ENCODE results near the gene CCDC157.

Gene CCDC157

DNA sequence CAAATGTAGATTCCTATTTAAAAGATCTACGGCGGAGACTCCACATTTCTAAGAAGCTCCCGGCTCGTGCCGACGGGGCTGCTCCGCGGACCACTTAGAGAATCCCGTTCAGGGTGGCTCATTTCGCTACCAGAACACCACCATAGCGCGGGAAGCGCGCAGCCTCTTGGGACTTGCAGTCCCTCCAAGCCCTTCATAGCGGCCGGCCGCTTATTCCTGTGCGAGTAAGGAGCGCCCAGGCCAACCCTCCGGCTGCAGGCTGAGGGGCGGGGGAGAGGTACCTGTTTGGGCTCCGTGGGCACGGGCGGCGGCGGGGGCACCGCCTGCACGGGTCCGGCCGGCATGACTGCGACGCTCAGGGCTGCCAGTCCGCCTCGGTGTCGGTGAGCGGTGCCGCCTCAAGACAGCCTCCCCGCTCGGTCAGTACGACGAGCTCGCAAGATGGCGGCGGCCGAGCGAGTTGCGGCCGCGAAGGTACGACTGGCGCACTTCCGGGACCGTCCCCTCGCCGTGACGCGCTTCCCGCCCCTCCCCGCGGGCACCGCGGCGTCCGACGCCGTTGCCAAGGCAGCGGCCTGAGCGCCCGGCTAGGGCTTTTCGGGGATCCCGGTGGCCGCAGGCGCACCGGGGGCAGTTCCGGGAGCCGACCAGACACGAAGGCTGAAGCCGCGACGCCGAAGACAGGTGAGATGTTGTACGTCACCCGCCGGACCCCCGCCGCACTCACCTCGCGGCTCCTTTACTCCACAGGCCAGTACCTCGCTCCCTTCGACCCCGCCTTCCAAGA lies at the start of gene CCDC157, which contains the start of gene SF3A1:
CCDC157 (plus strand) TSS at position 559 of the 787 bp plus-strand sequence. CDS start 8,994 bp downstream, outside the sequence.
SF3A1 (minus strand) TSS at position 446 of the 787 bp plus-strand sequence; CDS start at position 344, 102 bp downstream.
- peak; percentile 97 for DNase-seq (ENCODE audit: low spot score)

DNA sequence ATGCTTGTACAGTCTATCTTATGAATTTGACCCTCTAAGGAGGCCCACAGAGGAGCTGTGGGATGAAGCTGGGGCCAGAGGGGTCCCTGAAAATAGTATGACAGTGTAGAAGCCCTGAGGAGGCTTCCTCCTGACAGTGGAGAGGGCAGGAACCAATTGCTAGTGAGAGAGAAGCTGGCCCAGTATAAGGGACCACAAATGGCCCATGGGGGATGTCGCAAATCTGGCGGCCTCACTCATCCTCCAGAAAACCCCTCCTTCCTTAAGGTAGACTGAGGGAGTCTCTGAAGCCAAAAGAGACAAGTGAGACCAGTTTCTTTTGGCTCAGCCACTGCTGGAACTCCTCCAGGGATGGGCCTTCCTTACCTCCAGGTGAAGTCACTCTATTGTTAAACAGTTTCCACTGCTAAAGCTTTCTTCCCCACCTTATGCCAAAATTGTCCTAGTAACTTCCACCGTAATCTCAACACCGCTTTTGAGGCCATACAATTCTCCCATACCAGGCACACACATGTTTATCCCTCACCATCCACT lies 49.7 kb upstream of the CCDC157 start:
- no peak for DNase-seq (ENCODE audit: low spot score)

DNA sequence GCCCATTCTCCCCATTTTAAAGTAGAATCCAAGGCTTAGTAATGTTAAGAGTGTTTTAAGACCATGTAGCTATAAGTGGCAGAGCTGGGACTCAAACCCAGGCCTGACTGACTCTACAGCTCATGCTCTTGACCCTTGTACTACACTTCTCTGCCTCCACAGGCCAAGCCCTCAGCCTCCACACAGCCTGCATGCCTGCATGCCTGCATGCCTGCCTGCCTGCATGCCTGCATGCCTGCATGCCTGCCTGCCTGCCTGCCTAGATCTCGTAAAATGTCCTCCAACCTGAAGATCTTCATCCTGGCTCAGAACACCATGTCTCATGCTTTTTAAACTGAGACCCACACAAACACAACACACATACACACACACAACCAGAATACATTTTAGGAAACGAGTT lies 48.7 kb upstream of the CCDC157 start:
- DNase-seq (ENCODE audit: low spot score) = no peak

DNA sequence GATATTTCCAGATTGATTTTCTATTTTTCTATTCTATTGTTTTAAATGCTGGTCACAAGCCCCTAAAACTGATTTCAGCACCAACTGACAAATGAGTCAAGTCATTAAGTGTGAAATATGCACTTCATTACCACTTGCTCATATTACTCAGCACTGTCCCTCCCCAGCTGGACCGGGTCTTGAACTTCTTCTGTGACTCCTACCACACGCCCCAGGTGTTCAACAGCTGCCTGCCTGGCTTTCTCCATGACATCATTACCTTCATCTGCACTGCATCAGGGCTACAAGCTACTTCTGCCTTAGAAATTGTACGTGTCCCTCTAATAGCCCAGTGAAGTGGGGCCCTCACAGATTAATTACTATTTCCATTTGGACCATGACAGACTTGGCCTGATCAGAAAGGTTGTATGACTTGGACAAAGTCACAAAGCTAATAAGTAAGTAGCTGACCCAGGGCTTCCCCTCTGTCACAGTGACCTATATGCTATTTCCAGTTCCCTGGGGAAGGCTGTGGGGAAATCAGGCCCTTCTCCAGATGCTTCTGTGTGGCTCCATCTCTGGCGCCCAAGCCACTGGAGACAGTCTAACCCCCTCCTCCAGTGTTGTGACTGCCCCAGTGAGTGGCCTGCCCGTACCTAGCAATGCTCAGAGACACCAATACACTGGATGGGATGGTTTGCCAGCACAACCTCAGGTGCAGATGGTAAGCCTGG lies 48.1 kb upstream of the CCDC157 start:
- DNase-seq (ENCODE audit: low spot score) = peak; percentile 43

DNA sequence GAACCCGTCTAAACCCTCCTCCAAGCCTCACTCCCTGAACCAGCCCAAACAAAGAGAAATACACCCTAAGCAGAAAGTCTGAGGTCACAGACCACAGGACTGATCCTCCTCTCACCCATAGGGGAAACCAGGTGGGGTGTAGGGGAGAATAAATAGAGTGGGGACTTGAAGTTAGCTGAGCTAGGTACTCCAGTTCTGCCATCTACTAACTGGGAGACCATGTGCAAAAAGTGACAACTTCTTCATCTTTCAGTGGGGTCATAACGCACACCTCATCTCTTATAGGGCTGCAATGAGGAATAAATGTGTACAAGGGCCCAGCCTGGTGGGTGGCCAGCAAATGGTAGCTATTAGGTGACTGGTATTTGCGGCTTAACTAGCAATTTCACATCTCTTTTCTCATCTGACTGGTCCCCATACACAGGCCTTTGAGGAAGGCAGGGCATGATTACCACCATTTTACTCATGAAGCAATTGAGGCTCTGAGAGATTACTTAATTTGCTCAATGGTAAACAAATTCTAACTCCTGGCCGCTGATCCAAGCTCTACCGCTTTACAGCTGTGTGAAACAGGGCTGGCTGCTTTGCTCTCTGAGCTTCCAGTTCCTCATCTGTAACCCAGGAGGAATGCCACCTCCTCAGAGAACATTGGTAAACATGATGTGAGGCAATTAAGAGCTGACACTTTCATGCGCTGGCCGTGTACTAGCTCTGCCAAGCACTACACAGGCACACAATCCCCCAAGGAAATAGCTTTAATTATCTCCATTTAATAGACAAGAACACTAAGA lies 46.7 kb upstream of the CCDC157 start:
- peak; percentile 60 for DNase-seq (ENCODE audit: low spot score)

DNA sequence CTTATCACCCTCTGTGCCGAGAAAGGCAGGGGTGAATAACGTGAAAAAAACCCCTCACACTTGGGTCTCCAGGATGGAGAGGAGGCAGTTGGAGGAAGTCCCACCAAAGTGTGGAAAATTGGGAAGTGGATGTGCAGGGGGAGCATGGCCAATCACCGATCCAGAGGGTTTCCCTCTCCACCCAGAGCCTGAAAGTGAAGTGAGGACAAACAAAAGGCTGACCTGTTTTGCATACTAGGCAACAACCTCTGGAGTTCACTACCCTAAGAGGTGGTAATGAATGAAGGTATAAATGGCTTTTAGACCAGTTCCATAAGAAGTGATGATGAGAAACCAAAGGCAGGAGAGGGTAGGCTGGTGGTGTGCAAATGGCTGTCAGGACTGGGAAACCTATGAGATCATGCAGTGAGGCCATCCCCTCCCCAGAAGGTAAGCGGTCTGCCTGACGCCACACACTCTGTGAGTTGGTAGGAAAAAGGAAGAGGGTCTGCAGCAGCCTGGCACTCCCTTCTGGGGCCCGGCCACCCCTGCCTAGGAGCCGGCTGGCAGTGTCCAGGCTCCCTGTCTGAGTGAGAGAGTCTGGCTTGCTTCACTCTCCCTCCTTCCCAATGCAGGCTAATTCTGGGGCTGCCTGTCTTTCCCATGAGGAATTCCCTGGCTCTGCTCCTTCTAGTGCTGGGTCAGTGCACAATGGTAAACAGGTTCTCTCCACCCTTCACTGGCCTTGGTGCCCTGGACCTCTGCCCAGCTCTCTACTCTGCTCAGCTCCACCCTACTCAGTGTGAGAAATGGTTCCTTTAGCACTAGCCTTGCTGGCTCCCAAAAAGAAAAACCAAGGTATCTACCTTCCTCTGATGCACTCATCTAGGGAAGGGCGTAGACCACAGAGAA lies 45.7 kb upstream of the CCDC157 start:
- DNase-seq (ENCODE audit: low spot score) = peak; percentile 82

DNA sequence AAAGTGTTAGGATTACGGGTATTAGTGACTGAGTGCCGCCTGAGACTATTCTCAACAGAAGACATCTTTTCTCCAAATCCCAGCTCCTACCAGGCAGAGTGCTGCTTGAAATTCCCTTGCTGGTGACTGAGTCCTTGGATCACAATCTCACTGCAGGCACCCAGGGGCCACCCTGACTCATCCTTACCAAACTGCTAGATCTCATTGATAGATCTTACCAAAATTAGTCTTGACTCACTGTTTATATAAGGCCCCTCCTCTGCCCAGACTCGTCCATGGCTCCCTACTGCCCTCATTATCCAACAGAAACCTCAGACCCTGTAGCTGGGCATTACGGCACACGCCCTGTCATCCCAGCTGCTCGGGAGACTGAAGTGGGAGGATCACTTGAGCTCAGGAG lies 44.8 kb upstream of the CCDC157 start:
- DNase-seq (ENCODE audit: low spot score) = peak; percentile 62

DNA sequence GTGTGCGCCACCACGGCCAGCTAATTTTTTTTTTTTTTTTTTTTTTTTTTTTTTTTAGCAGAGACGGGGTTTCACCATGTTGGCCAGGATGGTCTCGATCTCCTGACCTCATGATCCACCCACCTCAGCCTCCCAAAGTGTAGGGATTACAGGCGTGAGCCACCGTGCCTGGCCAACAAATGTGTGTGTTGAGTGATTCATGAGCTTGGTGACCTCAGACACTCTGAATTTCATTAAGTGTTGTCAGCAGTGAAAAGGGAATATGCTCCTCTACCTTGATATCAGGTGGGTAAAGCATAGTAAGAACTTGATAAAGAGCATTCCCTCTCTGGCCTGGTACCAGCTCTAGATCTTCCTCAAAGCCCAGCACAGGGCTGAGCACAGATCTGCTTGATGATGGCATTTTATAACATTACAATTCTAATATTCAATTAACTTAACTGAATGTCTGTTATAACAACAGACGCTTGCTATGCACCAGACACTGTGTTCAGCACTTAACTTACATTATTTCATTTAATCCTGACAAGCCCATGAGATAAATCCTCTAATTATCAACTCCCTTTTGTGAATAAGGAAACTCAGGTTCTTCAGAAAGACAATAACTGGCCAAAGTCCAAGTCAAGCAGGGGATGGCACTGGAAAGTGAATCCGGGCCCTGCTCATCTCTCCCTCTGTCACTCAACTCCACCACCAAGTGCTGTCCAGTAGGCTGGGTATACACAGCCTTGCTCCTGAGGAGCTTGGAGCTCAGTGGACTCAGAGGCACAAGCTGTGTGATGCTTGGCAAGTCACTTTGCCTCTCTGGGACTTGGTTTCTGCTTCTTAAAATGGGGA lies 43.1 kb upstream of the CCDC157 start:
- no peak for DNase-seq (ENCODE audit: low spot score)

DNA sequence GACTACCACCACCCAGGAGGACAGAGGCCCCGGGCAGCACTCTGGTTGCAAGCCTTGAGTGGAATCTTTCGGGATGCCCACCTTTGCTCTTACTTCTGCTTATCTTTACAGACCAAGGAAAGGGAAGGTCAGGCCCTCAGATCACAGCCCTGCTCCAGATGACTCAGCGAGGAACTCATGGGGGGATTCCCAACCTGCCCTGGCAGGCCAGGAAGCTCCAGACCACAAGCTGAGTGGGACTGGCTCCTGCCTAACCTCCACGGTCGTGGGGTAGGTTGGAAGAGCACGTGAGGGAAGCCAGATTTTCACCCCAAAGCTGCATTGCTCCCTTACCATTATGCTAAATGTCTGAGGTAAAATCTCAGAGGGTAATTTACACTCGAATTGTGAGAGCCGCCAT lies 41.9 kb upstream of the CCDC157 start:
- no peak for DNase-seq (ENCODE audit: low spot score)

DNA sequence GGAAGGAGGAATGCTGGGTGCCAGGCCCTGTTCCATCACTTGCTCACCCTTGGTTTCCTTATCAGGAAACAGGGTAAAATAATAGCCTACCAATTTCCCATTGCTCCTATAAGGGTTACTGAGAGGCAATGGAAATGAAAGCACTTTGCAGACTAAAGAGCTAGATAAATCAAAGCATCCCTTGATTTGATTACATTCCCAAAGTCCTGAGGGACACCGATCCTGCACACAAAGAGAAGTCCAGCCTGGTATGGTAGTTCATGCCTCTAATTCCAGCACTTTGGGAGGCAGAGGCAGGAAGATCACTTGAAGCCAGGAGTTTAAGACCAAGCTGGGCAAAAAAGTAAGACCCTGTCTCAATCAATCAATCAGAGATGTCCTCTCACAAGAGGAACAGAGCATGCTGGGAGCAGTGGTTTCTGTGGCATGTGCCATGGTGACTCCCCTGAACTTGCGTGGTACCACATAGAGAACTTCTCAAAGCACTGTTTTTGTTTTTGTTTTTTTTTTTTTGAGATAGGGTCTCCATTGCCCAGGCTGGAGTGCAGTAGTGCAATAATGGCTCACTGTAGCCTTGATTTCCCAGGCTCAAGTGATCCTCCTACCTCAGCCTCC lies 40.7 kb upstream of the CCDC157 start:
- no peak for DNase-seq (ENCODE audit: low spot score)

DNA sequence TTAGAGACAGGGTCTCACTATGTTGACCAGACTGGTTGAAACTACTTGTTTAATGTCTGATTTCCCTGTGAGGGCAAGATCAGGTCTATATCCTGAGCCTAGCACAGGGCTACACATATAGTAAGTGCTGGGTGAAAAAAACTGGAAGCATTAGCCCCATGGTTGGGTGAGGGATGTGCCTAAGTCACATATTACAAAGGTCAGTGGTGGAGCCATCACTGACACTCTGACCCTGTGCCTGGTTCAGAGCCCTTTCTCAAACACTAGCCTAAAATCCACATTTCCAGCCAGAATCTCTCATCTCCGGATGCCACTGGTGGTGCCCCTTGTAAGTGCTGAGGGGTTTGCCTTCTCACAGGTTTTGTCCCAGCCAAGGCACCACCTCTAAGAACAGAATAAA lies 39.0 kb upstream of the CCDC157 start:
- no peak for DNase-seq (ENCODE audit: low spot score)

DNA sequence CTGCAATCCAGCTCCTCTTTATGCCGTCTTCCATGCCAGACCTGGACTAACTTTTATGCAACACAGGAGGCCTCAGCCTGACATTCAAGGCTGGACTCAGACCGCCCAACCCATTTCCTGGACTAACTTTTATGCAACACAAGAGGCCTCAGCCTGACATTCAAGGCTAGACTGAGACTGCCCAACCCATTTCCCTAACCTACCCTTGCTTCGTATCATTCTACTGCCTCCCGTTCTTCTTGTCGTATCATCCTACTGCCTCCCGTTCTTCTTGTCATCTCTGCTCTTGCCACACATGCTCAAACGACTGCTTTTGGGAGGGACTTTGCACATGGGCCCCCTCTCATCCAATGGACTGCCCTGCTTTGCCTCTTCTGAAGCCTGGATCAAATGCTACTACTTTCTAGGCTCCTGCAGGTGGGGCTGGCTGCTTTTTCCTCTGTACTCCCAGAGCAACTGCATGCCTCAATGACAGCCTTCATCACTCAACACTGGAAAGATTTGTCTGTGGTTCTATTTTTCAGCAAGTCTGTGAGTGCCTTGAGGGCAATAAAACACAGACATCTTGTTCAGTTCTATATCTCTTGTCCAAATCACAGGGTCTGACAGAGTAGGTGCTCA lies 37.9 kb upstream of the CCDC157 start:
- no peak for DNase-seq (ENCODE audit: low spot score)

DNA sequence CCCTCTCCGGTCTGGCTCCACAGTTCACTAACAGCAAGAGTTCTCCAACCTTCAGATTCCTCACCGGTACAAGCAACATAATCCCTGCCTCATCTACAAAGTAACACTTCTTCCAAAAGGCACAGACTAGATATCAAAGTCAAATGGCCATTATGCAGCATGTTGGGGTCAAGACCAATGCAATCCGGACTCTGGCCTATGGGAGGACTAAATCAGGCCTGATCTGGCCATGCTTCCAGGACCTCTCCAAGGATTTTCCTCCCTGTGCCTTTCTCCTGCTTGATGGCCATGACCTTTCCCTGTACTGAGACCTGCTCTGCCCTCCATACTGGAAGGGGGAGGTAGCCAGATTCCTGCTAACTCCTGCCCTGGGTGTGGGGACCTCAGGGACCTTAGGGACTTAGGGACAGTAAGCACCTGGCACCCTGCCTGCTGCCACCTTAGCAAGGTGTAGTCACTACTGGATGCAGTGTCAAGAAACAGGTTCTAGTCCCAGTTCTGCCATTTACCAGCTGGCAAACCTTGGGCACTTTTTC lies 36.7 kb upstream of the CCDC157 start:
- no peak for DNase-seq (ENCODE audit: low spot score)

DNA sequence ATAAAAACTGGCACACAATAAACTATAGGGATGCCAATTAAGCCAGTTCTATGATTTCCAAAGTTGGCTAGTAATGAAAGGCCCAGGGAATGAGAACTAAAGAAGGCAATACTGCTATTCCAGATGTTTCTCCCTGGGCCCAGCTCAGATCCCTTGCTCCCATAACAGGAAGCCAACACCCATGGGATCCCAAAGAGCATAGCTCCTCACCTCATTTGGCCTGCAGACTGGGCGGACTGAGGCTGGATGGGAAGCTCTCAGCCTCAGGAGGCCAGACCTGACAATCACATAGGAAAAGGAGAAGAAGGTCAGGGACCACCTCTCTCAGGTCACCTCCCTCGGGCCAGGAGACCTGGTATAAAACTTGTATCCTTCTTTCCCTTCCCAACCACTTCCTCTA lies 35.3 kb upstream of the CCDC157 start:
- DNase-seq (ENCODE audit: low spot score) = no peak

DNA sequence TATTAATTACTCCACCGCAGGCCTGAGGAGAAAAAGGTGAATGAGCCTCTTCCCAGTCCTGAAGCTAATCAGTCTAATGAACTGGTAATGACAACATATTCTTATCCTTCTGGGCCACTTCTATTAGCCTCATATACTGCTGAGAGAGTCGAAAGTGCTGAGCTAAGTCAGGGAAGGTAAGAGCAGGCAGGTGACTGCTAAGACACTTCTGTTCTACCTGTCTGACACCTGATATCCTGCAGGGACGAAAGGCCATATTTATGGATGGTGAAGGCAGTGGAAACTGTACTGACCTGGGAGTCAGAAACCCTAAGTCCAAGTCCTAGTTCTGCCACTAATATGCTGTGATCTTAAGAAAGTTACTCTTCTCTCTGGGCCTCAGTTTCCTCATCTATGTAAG lies 33.6 kb upstream of the CCDC157 start:
- DNase-seq (ENCODE audit: low spot score) = no peak

DNA sequence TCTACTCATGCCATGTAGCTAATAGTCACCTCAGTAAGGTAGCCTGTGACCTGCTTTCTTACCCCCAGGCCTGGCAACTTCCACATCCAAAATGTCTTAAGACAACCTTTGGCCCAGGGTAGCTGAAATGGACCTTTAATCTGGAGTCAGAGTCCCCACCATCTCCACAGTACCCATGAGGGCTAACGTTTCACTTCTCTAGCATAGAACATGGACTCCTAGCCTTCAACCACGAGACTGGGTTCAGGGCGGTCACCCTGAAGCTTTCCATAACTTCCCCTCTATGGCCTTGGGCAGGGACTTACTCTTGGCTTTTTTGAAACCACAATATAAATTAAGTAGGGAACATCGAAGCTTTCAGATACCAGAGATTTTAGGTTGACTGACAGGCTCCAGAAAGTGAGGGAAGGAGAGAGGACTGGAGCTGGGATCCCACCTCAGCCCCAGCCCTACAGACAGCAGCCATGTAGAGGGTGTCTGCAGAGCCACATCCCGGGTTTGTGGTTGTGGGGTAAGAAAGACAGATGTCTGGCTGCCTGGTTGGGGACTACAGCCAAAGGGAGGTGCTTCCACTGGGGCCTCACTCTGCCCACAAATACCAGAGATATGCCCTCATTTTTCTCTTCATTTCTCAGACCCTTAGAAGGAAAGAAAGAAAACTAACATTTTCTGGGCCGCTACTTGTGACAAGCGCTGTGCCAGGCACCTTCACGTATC lies 32.6 kb upstream of the CCDC157 start:
- peak; percentile 87 for DNase-seq (ENCODE audit: low spot score)

DNA sequence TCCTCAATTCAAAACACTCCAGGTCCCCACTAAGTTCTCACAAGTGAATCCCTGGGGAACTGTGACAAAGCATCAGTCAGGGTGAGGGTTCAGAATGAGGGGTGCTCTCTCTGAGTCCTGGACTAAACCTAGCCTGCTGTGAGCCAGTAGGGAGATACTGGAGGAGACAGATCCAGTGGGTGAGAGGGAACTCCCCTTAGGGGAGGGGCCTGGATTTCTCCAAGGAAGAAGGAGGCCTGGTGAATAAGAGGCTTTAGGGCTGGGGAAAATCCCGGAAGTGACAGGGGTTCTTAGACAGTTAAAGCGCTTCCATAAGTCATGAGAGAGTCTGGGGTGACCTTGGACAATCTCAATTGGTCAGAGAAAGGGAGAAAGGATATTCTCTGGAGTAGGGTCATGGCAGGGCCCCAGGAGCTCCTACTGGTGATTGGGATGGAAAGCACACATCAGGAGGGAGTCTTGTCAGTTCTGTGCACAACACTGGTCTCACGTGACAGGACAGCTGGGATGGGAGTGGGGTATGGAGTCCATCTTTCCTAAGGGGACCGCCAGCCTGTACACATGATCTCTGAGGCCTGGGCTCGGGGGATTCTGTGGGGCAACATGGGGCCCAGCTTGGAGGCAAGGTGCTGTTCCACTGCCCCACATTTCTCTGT lies 31.6 kb upstream of the CCDC157 start:
- DNase-seq (ENCODE audit: low spot score) = peak; percentile 83

DNA sequence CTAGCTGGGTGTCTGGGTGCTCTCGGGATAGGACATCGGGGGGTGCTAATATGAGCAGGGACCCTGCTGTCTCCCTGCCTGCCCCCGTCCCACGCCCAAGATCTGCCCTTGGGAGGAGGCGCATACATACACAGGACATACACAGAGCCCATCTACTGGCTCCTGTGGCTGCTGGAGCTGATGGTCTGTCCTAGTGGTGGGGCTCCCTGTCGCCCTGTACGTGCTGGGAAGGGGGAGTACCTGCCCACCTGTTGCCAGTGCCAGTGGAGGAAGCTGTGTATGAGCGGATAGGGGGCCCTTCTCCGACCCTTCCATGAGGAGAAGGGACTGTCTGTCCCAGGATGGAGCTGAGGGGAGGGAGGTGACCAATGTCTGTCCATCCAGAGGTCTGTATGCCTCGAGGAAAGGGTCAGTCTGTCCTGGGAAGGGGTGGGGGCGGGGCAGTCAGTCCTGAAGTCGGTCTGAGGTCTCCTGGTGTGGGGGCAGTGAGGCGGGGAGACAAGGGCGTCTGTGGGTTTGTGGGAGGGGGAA lies 31.0 kb upstream of the CCDC157 start:
- DNase-seq (ENCODE audit: low spot score) = no peak
